LNCaP clone FGC (cell line): ENCODE results near the gene PI4KB.

Source experiments
- DNase-seq: peaks from one replicate; pipeline ENCODE4 v3.0.0-alpha.2; 2011; ENCODE audit warnings: low read depth
- H3K4me3 ChIP-seq: 2 replicates; pipeline ENCODE4 v1.5.1; 2011; ENCODE audit warnings: mild to moderate bottlenecking, low read depth, low read length, control low read depth
- CTCF ChIP-seq: IDR thresholded peaks from 2 replicates; pipeline ENCODE4 v1.5.1; 2012; ENCODE audit warnings: mild to moderate bottlenecking; ENCODE audit not compliant: control insufficient read depth, insufficient read depth; ENCODE audit errors: extremely low read depth

PI4KB gene

GRCh38 chr1:151327223-151327902, at the start of gene PI4KB:
Gene PI4KB (minus strand): TSS chr1:151327416. CDS start chr1:151316481, 10,935 bp downstream.
- no peak for TF ChIP-seq CTCF
- DNase-seq = peak; percentile 97

GRCh38 chr1:151373196-151373595, 46.0 kb upstream of the PI4KB start:
- no peak for DNase-seq
- no peak overlapping the region for H3K4me3 ChIP-seq
- TF ChIP-seq CTCF = no peak

More at GRCh38 chr1:151327223-151327902, at the start of gene PI4KB:
- H3K4me3 ChIP-seq = peak within 1 kb of the TSS; percentile 92

- no peak for TF ChIP-seq CTCF
- peak; percentile 86 for DNase-seq
- peak within 1 kb of the TSS; percentile 86 for H3K4me3 ChIP-seq
Measured at GRCh38 chr1:151372058-151372934, 45.1 kb upstream of the PI4KB start, which contains the start of gene SELENBP1. Gene SELENBP1 (minus strand): TSS chr1:151372705. CDS start chr1:151372641, 64 bp downstream.

- TF ChIP-seq CTCF = no peak
- DNase-seq = peak; percentile 76
- H3K4me3 ChIP-seq = peak overlapping the region; percentile 86
Measured at GRCh38 chr1:151371370-151372057, 44.3 kb upstream of the PI4KB start.

- no peak for DNase-seq
Measured at GRCh38 chr1:151370211-151370911, 43.1 kb upstream of the PI4KB start.

More at GRCh38 chr1:151370211-151370911, 43.1 kb upstream of the PI4KB start:
- no peak for TF ChIP-seq CTCF
- H3K4me3 ChIP-seq = peak overlapping the region; percentile 86; the same call in 1 of the 2 replicates
